HepG2 (cell line): Measurements from ENCODE around the gene SCARF1. TPM values are rescaled to one million over a fixed set of nuclear protein-coding genes. Genes with fewer than 3 reads are reported as not detected.

Experiments used
- ADNP ChIP-seq: sonication (generic); formaldehyde crosslinking; IDR thresholded peaks from 2 replicates; pipeline ENCODE4 v1.4.0; 2020; ENCODE audit warnings: missing genetic modification reagents
- BRCA1 ChIP-seq: sonication (generic); formaldehyde crosslinking; IDR thresholded peaks from 2 replicates; pipeline ENCODE4 v1.4.0; 2020; ENCODE audit warnings: missing genetic modification reagents
- E2F2 ChIP-seq: sonication (generic); formaldehyde crosslinking; IDR thresholded peaks from 2 replicates; pipeline ENCODE4 v1.4.0; 2020; ENCODE audit warnings: missing genetic modification reagents, borderline replicate concordance
- JARID2 ChIP-seq: sonication (generic); formaldehyde crosslinking; IDR thresholded peaks from 2 replicates; pipeline ENCODE4 v1.8.1; 2023; ENCODE audit warnings: missing genetic modification reagents, inconsistent platforms; ENCODE audit not compliant: insufficient replicate concordance
- PHF8 ChIP-seq: sonication (generic); formaldehyde crosslinking; IDR thresholded peaks from 2 replicates; pipeline ENCODE4 v1.5.0; 2020; ENCODE audit warnings: missing genetic modification reagents
- SETDB1 ChIP-seq: sonication (generic); formaldehyde crosslinking; IDR thresholded peaks from 2 replicates; pipeline ENCODE4 v1.5.1; 2020; ENCODE audit warnings: missing genetic modification reagents, mild to moderate bottlenecking, borderline replicate concordance
- SP4 ChIP-seq: sonication (generic); formaldehyde crosslinking; IDR thresholded peaks from 2 replicates; pipeline ENCODE4 v1.8.1; 2023; ENCODE audit warnings: mild to moderate bottlenecking, missing genetic modification reagents
- YEATS2 ChIP-seq: sonication (generic); formaldehyde crosslinking; IDR thresholded peaks from 2 replicates; pipeline ENCODE4 v1.4.0; 2020; ENCODE audit warnings: missing genetic modification reagents, borderline replicate concordance
- ZBTB14 ChIP-seq: sonication (generic); formaldehyde crosslinking; IDR thresholded peaks from 2 replicates; pipeline ENCODE4 v1.4.0; 2020; ENCODE audit warnings: missing genetic modification reagents
- ZNF234 ChIP-seq: sonication (generic); formaldehyde crosslinking; conservative IDR thresholded peaks from 2 replicates; pipeline ENCODE4 v1.5.1; 2020; ENCODE audit warnings: mild to moderate bottlenecking, missing genetic modification reagents
- ZNF235 ChIP-seq: sonication (generic); formaldehyde crosslinking; IDR thresholded peaks from 2 replicates; pipeline ENCODE4 v1.8.1; 2023; ENCODE audit warnings: mild to moderate bottlenecking, missing genetic modification reagents, borderline replicate concordance
- ZNF263 ChIP-seq: sonication (generic); formaldehyde crosslinking; IDR thresholded peaks from 2 replicates; pipeline ENCODE4 v1.4.0; 2020; ENCODE audit warnings: missing genetic modification reagents
- ZNF282 ChIP-seq: fragments of 450-650 bp; IDR thresholded peaks from 2 replicates; pipeline ENCODE4 v1.6.1; 2018; ENCODE audit not compliant: partially characterized antibody
- polyA plus RNA-seq, 8 experiments: library from polyadenylated mRNA; depleted of rRNA in 3 of 8; stranded (reverse) in 7 of 8; unstranded in 1 of 8; fragments of >200 nt; fragmentation: Illumina TruSeq in 4 of 8; extraction: Trizol in 4 of 8; gene quantifications; 2 replicates each; pipeline versions ENCODE4 v1.2.1 to v1.2.3, GENCODE V29; 2011 to 2016; ENCODE audit warnings: low read depth in 4 of 8, missing spikeins in 1 of 8, mixed read lengths in 1 of 8; ENCODE audit not compliant: insufficient read depth in 1 of 8
- total RNA-seq, 5 experiments: library from RNA; depleted of rRNA; stranded (reverse); fragments of >200 nt; fragmentation: Illumina TruSeq; extraction: Trizol; gene quantifications; 2 replicates each; pipeline ENCODE4 v1.2.3, GENCODE V29; 2016; ENCODE audit warnings: low read depth in 1 of 5
- TF ChIP-seq, protein P1 (sequence below): sonication (generic); formaldehyde crosslinking; IDR thresholded peaks from 2 replicates; pipeline ENCODE4 v1.4.0; 2020; ENCODE audit warnings: low read depth, mild to moderate bottlenecking, missing genetic modification reagents
- TF ChIP-seq, protein P2 (sequence below): sonication (generic); formaldehyde crosslinking; IDR thresholded peaks from 2 replicates; pipeline ENCODE4 v1.5.0; 2020; ENCODE audit warnings: mild to moderate bottlenecking, missing genetic modification reagents
- TF ChIP-seq, protein P3 (sequence below): sonication (generic); formaldehyde crosslinking; IDR thresholded peaks from 2 replicates; pipeline ENCODE4 v1.5.0; 2020; ENCODE audit warnings: mild to moderate bottlenecking, missing genetic modification reagents
- TF ChIP-seq, protein P4 (sequence below): sonication (generic); formaldehyde crosslinking; IDR thresholded peaks from 2 replicates; pipeline ENCODE4 v1.4.0; 2020; ENCODE audit warnings: missing genetic modification reagents

SCARF1 gene
- total and polyA plus RNA-seq, 2 of the 13 experiments (the other 11 are each of a cell fraction or from before 2014, with no cell fraction given), result 0.24 to 0.71 TPM

DNA sequence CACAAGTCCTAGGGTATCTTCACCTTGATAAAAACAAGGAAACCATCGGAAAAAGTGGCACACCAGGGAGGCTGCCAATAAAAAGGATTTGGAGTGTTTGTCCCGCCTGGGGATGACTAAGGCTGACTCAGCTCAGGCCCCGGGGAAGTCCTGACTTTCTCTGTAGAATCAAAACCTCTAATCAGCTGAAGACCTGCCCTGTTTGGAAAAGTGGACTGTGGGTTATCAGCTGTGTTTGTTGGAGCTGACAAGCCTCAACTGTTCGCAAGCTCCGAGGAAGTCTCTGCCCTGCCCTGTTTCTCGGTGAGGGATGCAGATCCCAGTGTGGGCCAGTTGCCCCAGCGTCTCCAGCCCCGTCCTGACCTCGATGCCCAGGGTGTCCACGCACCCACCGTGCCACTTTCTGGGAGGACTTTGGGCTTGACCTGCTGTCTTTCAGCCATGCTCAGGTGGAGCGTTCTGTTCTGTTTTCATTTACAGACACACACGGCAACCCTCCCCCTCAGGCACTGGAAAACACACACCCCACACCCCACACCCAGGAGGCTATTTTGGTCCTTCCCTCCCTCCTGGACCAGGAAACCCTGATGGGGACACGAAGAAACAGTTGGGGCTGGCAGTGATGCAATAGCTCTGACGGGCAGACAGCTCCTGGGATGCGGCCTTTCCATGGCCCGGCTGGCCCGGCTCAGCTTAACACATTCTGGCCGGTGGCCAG is 55.3 kb downstream of the SCARF1 start (continued):
- TF ChIP-seq E2F2 (CRISPR knock-in tag) (no peak), PHF8 (CRISPR knock-in tag) (peak; percentile 16; the same call in 1 of the 2 replicates), ADNP (CRISPR knock-in tag) (no peak), ZNF263 (CRISPR knock-in tag) (no peak), YEATS2 (CRISPR knock-in tag) (no peak), ZNF235 (CRISPR knock-in tag) (no peak), ZNF234 (CRISPR knock-in tag) (no peak), SP4 (CRISPR knock-in tag) (no peak), SETDB1 (no peak), ZBTB14 (CRISPR knock-in tag) (no peak), JARID2 (CRISPR knock-in tag) (no peak), BRCA1 (CRISPR knock-in tag) (no peak), ZNF282 (no peak)
- TF ChIP-seq, protein P1, sequence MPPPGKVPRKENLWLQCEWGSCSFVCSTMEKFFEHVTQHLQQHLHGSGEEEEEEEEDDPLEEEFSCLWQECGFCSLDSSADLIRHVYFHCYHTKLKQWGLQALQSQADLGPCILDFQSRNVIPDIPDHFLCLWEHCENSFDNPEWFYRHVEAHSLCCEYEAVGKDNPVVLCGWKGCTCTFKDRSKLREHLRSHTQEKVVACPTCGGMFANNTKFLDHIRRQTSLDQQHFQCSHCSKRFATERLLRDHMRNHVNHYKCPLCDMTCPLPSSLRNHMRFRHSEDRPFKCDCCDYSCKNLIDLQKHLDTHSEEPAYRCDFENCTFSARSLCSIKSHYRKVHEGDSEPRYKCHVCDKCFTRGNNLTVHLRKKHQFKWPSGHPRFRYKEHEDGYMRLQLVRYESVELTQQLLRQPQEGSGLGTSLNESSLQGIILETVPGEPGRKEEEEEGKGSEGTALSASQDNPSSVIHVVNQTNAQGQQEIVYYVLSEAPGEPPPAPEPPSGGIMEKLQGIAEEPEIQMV (CRISPR knock-in tag), result no peak
- TF ChIP-seq, protein P2, sequence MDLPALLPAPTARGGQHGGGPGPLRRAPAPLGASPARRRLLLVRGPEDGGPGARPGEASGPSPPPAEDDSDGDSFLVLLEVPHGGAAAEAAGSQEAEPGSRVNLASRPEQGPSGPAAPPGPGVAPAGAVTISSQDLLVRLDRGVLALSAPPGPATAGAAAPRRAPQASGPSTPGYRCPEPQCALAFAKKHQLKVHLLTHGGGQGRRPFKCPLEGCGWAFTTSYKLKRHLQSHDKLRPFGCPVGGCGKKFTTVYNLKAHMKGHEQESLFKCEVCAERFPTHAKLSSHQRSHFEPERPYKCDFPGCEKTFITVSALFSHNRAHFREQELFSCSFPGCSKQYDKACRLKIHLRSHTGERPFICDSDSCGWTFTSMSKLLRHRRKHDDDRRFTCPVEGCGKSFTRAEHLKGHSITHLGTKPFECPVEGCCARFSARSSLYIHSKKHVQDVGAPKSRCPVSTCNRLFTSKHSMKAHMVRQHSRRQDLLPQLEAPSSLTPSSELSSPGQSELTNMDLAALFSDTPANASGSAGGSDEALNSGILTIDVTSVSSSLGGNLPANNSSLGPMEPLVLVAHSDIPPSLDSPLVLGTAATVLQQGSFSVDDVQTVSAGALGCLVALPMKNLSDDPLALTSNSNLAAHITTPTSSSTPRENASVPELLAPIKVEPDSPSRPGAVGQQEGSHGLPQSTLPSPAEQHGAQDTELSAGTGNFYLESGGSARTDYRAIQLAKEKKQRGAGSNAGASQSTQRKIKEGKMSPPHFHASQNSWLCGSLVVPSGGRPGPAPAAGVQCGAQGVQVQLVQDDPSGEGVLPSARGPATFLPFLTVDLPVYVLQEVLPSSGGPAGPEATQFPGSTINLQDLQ (CRISPR knock-in tag), result no peak
- TF ChIP-seq, protein P3, sequence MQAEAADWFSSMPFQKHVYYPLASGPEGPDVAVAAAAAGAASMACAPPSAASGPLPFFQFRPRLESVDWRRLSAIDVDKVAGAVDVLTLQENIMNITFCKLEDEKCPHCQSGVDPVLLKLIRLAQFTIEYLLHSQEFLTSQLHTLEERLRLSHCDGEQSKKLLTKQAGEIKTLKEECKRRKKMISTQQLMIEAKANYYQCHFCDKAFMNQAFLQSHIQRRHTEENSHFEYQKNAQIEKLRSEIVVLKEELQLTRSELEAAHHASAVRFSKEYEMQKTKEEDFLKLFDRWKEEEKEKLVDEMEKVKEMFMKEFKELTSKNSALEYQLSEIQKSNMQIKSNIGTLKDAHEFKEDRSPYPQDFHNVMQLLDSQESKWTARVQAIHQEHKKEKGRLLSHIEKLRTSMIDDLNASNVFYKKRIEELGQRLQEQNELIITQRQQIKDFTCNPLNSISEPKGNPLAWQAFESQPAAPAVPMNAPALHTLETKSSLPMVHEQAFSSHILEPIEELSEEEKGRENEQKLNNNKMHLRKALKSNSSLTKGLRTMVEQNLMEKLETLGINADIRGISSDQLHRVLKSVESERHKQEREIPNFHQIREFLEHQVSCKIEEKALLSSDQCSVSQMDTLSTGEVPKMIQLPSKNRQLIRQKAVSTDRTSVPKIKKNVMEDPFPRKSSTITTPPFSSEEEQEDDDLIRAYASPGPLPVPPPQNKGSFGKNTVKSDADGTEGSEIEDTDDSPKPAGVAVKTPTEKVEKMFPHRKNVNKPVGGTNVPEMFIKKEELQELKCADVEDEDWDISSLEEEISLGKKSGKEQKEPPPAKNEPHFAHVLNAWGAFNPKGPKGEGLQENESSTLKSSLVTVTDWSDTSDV (CRISPR knock-in tag), result no peak
- TF ChIP-seq, protein P4, sequence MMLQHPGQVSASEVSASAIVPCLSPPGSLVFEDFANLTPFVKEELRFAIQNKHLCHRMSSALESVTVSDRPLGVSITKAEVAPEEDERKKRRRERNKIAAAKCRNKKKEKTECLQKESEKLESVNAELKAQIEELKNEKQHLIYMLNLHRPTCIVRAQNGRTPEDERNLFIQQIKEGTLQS (CRISPR knock-in tag), result peak; percentile 72
